GM23248 (cell line): ENCODE measurements around the gene MBD3L1.

Source experiments
- EZH2 ChIP-seq: fragments of 200-600 bp; sonication (generic); IDR thresholded peaks from 2 replicates; pipeline ENCODE4 v1.6.1; 2018; ENCODE audit warnings: antibody characterized with exemption, mild to moderate bottlenecking; ENCODE audit not compliant: insufficient read depth, poor library complexity, severe bottlenecking
- EZH2phosphoT487 ChIP-seq: fragments of 200-600 bp; sonication (generic); IDR thresholded peaks from 2 replicates; pipeline ENCODE4 v1.6.1; 2018; ENCODE audit warnings: antibody characterized with exemption, moderate library complexity, mild to moderate bottlenecking, low read depth; ENCODE audit not compliant: insufficient read depth

DNA sequence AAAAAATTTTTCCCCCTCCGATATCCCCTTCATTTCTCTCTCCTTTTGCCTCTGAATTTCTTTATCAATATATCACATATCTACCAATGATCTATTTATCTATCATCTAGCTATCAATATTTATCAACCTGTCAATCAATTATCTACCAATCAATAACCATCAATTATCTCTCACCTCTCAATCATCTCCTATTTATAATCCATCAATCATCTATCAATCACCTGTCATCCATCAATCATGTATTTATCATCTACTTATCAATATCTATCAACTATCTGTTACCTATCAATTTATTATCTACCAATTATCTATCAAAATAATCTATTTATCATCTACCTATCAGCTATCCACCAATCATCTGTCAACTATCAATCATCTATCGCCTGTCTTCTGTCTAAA, 17.1 kb downstream of the MBD3L1 start:
- TF ChIP-seq EZH2phosphoT487 (no peak), EZH2 (no peak)
